Measurements from ENCODE around the gene PEX13.
"Not testable (repeated sequence)": the region's sequence is repeated elsewhere in the genome, so short reads cannot be mapped to it uniquely, and the experiment has no call there.

Gene PEX13

DNA sequence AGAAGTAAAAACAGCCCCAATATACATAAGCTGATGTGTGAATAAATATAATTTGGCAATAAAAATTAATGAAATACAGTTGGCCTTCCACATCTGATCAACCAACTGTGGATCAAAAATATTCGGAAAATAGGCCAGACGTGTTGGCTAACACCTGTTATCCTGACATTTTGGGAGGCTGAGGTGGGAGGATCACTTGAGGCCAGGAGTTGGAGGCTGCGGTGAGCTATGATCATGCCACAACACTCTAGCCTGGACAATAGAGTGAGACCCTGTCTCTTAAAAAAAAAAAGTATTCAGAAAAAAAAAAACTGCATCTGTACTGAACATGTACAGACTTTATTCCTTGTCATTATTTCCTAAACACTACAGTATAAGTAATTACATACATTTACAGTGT is 12.0 kb downstream of the PEX13 start:
- no peak for DNase-seq (ENCODE audit: low spot score)
- ChIA-PET POLR2A (ENCODE audit: low non-redundant PET) (no interaction called here), CTCF (interaction anchor here (0.7 kb wide), 2 partner anchors 171 to 195 kb away, joined by 3 read pairs; no protein-coding TSS in a partner anchor)
- H3K27ac ChIP-seq = no peak overlapping the region
- TF ChIP-seq, protein P1, sequence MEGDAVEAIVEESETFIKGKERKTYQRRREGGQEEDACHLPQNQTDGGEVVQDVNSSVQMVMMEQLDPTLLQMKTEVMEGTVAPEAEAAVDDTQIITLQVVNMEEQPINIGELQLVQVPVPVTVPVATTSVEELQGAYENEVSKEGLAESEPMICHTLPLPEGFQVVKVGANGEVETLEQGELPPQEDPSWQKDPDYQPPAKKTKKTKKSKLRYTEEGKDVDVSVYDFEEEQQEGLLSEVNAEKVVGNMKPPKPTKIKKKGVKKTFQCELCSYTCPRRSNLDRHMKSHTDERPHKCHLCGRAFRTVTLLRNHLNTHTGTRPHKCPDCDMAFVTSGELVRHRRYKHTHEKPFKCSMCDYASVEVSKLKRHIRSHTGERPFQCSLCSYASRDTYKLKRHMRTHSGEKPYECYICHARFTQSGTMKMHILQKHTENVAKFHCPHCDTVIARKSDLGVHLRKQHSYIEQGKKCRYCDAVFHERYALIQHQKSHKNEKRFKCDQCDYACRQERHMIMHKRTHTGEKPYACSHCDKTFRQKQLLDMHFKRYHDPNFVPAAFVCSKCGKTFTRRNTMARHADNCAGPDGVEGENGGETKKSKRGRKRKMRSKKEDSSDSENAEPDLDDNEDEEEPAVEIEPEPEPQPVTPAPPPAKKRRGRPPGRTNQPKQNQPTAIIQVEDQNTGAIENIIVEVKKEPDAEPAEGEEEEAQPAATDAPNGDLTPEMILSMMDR (conservative IDR thresholded peaks at IDR 0.05; ENCODE audit: low read depth) = no peak

DNA sequence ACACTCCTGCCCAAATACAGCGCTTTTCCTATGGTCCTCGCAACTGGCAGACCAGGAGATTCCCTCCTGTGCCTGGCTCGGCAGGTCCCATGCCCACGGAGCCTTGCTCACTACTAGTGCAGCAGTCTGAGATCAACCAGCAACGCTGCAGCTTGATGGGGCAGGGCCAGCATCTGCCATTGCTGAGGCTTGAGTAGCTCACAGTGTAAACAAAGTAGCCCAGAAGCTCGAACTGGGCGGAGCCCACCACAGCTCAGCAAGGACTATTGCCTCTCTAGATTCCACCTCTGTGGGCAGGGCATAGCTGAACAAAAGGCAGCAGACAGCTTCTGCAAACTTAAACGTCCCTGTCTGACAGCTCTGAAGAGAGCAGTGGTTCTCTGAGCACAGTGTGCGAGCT is 17.1 kb downstream of the PEX13 start:
- CTCF ChIA-PET = interaction anchor here (0.6 kb wide), 1 partner anchor 33 kb away, joined by 3 read pairs; no protein-coding TSS in a partner anchor
- H3K27ac ChIP-seq; DNase-seq (ENCODE audit: low spot score); POLR2A ChIA-PET (ENCODE audit: low non-redundant PET): not testable (repeated sequence)

DNA sequence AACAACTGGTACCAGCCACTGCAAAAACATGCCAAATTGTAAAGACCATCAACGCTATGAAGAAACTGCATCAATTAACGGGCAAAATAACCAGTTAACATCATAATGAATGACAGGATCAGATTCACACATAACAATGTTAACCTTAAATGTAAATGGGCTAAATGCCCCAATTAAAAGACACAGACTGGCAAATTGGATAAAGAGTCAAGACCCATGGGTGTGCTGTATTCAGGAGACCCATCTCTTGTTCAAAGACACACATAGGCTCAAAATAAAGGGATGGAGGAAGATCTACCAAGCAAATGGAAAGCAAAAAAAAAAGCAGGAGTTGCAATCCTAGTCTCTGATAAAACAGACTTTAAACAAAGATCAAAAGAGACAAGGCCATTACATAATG is 19.1 kb downstream of the PEX13 start:
- DNase-seq (ENCODE audit: low spot score); H3K27ac ChIP-seq; POLR2A ChIA-PET (ENCODE audit: low non-redundant PET): not testable (repeated sequence)
- CTCF ChIA-PET = interaction anchor here (0.7 kb wide), 1 partner anchor 1977 kb away, joined by 3 read pairs; no protein-coding TSS in a partner anchor

DNA sequence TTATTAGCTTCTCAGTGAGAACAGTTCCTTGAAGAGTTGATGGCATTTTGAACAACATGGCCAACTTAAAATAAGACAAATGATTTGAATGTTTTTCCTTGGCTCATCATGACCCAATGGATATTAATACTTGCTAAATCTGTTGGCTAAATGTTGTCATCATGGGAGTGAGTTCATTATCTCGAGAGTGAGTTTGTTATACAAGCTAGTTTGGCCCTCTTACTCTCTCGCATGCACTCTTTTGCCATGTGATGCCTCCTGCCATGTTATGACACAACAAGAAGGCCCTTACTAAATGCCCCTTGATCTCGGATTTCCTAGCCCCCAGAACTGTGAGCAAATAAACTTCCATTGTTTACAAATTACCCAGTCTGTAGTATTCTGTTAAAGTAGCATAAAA is 25.3 kb downstream of the PEX13 start:
- TF ChIP-seq, protein P1 (conservative IDR thresholded peaks at IDR 0.05; ENCODE audit: low read depth) = no peak

DNA sequence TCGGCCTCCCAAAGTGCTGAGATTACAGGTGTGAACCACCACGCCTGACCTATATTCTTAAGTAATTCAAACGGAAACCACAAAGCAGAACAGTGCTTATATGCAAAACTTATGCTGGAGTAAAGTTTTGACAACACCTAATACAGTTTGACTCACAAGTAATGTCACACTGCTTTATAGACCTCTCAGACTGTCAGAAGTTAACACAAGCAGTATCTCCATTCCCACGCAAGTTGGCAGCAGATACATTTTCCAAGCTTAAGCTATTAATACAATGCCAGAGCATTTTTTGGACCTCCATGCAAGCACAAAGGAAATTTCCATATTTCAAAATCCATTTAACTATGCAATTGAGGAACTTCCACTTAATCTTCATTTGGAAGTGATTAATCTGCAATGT is 27.1 kb downstream of the PEX13 start:
- DNase-seq (ENCODE audit: low spot score) = no peak
- ChIA-PET CTCF (no interaction called here), POLR2A (ENCODE audit: low non-redundant PET) (no interaction called here)
- TF ChIP-seq, protein P1 (conservative IDR thresholded peaks at IDR 0.05; ENCODE audit: low read depth) = no peak
- no peak overlapping the region for H3K27ac ChIP-seq

More for the DNA sequence above, 25.3 kb downstream of the PEX13 start:
- POLR2A ChIA-PET (ENCODE audit: low non-redundant PET) = no interaction called here
- no peak for DNase-seq (ENCODE audit: low spot score)
- no peak overlapping the region for H3K27ac ChIP-seq
- CTCF ChIA-PET = no interaction called here

DNA sequence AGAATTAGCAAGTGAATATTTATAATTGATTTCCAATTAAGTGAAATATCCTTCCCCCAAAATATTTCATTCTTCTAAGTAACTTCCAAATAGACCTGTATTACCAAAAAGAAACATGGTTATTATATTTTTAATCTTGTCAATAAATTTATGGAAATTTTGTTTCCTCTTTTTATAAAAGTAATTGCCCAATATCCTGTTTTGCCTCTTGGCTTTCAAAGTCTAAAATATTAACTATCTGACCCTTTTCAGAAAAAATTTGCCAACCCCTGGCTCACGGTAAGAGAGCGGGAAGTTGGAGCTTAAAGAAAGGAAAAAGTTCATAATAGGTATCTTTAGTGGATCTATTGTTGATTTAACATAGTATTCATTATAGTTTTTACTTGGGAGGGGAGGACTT is 27.7 kb downstream of the PEX13 start:
- ChIA-PET POLR2A (ENCODE audit: low non-redundant PET) (no interaction called here), CTCF (no interaction called here)
- TF ChIP-seq, protein P1 (conservative IDR thresholded peaks at IDR 0.05; ENCODE audit: low read depth) = no peak
- no peak for DNase-seq (ENCODE audit: low spot score)
- no peak overlapping the region for H3K27ac ChIP-seq

DNA sequence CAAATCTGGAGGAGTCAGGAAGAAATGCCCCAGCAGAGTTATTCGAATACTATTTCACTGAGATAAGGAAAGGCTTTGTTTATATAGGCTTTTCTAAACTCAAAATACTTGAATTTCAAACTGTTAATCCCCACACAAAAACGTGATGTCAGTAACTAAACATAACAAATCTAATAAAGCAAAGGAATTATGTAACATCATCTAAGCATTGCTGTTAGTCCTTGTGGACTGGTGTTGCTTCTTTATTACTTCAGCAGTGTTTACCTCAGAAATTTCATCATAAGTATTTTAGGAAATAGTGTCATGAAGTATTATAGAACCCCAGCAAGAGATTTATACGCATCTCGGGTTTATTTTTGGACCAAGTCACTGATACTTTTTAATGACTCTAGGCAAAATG is 28.5 kb downstream of the PEX13 start:
- ChIA-PET CTCF (no interaction called here), POLR2A (ENCODE audit: low non-redundant PET) (no interaction called here)
- H3K27ac ChIP-seq = no peak overlapping the region
- TF ChIP-seq, protein P1 (conservative IDR thresholded peaks at IDR 0.05; ENCODE audit: low read depth) = no peak
- no peak for DNase-seq (ENCODE audit: low spot score)

DNA sequence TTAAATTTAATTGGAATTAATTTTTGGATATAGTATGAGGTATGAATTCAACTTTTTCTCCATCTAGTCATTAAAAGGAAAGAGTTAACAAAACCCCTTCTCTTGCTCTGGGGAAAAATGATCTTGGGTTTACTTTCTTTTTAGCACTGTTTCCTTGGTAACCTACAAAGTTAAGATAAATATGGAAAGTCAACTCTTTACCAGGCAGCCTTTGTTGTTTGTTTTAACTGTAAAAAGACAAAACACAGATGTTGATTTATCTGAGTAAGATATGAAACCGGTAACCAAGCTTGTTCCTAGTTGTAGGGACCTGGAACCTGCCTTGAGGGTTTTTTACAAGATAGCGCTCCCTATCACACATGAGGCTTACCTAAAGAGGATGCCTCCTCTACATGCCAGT is 38.0 kb downstream of the PEX13 start:
- TF ChIP-seq, protein P1 (conservative IDR thresholded peaks at IDR 0.05; ENCODE audit: low read depth) = no peak
- CTCF ChIA-PET = no interaction called here
- DNase-seq (ENCODE audit: low spot score) = no peak
- H3K27ac ChIP-seq = no peak overlapping the region
- POLR2A ChIA-PET (ENCODE audit: low non-redundant PET) = no interaction called here

Measured in RWPE1 (cell line).